NCI-H146 treated with DMSO at 0.1 percent for 48 hours (cell line): ENCODE data around the gene TSPEAR.

ENCODE experiments used
- DNase-seq: peaks from one replicate; lab custom pipeline; 2025; ENCODE audit not compliant: unreplicated experiment; lab: John Stamatoyannopoulos, UW

Gene TSPEAR

GRCh38 chr21:44533121-44533890 lies 178.1 kb downstream of the TSPEAR start:
- DNase-seq: no peak

- no peak for DNase-seq
These were observed 178.7 kb downstream of the TSPEAR start for GRCh38 chr21:44532712-44533111.

- DNase-seq: no peak
These were observed 179.5 kb downstream of the TSPEAR start for GRCh38 chr21:44531606-44532564.

- DNase-seq: no peak
These were observed 180.3 kb downstream of the TSPEAR start for GRCh38 chr21:44530903-44531605.

- no peak for DNase-seq
These were observed 181.0 kb downstream of the TSPEAR start for GRCh38 chr21:44530221-44530902.

GRCh38 chr21:44529503-44530125 lies 181.8 kb downstream of the TSPEAR start:
- no peak for DNase-seq

GRCh38 chr21:44529011-44529421 lies 182.4 kb downstream of the TSPEAR start:
- DNase-seq: no peak

- no peak for DNase-seq
These were observed 182.8 kb downstream of the TSPEAR start for GRCh38 chr21:44528634-44528995.

- DNase-seq: no peak
These were observed 183.3 kb downstream of the TSPEAR start for GRCh38 chr21:44527983-44528633.

GRCh38 chr21:44527156-44527982 lies 184.0 kb downstream of the TSPEAR start:
- DNase-seq: no peak

GRCh38 chr21:44526096-44526997 lies 185.0 kb downstream of the TSPEAR start:
- no peak for DNase-seq

- no peak for DNase-seq
These were observed 185.8 kb downstream of the TSPEAR start for GRCh38 chr21:44525391-44526095.

GRCh38 chr21:44524414-44525371 lies 186.7 kb downstream of the TSPEAR start:
- no peak for DNase-seq

GRCh38 chr21:44523567-44524413 lies 187.6 kb downstream of the TSPEAR start:
- DNase-seq: no peak

GRCh38 chr21:44522753-44523204 lies 188.6 kb downstream of the TSPEAR start:
- DNase-seq: no peak
